Measurements from ENCODE around the gene TTC22. TPM values are rescaled to one million over a fixed set of nuclear protein-coding genes. Genes with fewer than 3 reads are reported as not detected.

TTC22 gene
- total and polyA plus RNA-seq, 2 experiments from 2014 or later: 8.1 to 9.0 TPM

GRCh38 chr1:54849219-54850068, 48.3 kb upstream of the TTC22 start:
- Histone ChIP-seq H3K4me1 (ENCODE audit: insufficient read depth) (no peaks in the 10 kb centered on the region), H3K9me3 (ENCODE audit: low read depth) (no peaks in the 10 kb centered on the region), H3K4me3 (no peak overlapping the region), H3K36me3 (replicated peaks; ENCODE audit: insufficient read depth, low read depth) (no peaks in the 10 kb centered on the region), H3K27ac (no peak overlapping the region), H4K20me1 (ENCODE audit: insufficient read depth, poor library complexity, severe bottlenecking) (no peaks in the 10 kb centered on the region), H2AFZ (no peak overlapping the region), H3K4me2 (no peak overlapping the region), H3K9me2 (replicated peaks; ENCODE audit: insufficient read depth) (no peaks in the 10 kb centered on the region), H3K79me2 (no peaks in the 10 kb centered on the region), H3K27me3 (no peaks in the 10 kb centered on the region)
- no peak for TF ChIP-seq EZH2phosphoT487 (IDR thresholded peaks at IDR 0.05; ENCODE audit: low read depth, severe bottlenecking, unreplicated experiment)
- no peak for TF ChIP-seq CTCF (IDR thresholded peaks at IDR 0.05; ENCODE audit: poor library complexity)
- TF ChIP-seq EZH2 (IDR thresholded peaks at IDR 0.05; ENCODE audit: borderline replicate concordance): no peak
- DNase-seq (ENCODE audit: low spot score): no peak
- 95% methylated on average over 6 of the region's 6 CpGs for WGBS (ENCODE audit: low lambda C conversion rate, missing lambda C conversion rate)

- no peak overlapping the region for H3K4me2 ChIP-seq
- H3K27me3 ChIP-seq: no peaks in the 10 kb centered on the region
- TF ChIP-seq CTCF (IDR thresholded peaks at IDR 0.05; ENCODE audit: poor library complexity) (no peak), EZH2phosphoT487 (IDR thresholded peaks at IDR 0.05; ENCODE audit: low read depth, severe bottlenecking, unreplicated experiment) (no peak), EZH2 (IDR thresholded peaks at IDR 0.05; ENCODE audit: borderline replicate concordance) (no peak)
- no peaks in the 10 kb centered on the region for H4K20me1 ChIP-seq (ENCODE audit: insufficient read depth, poor library complexity, severe bottlenecking)
- WGBS (ENCODE audit: low lambda C conversion rate, missing lambda C conversion rate): 91% methylated on average over 7 of the region's 7 CpGs
- H3K79me2 ChIP-seq: no peaks in the 10 kb centered on the region
- no peaks in the 10 kb centered on the region for H3K9me3 ChIP-seq (ENCODE audit: low read depth)
- no peak overlapping the region for H3K4me3 ChIP-seq
- H3K27ac ChIP-seq: no peak overlapping the region
- H2AFZ ChIP-seq: no peak overlapping the region
- H3K36me3 ChIP-seq (replicated peaks; ENCODE audit: insufficient read depth, low read depth): no peaks in the 10 kb centered on the region
- no peaks in the 10 kb centered on the region for H3K9me2 ChIP-seq (replicated peaks; ENCODE audit: insufficient read depth)
- peak; percentile 2 for DNase-seq (ENCODE audit: low spot score)
- no peaks in the 10 kb centered on the region for H3K4me1 ChIP-seq (ENCODE audit: insufficient read depth)
Measured at GRCh38 chr1:54848134-54848948, 47.2 kb upstream of the TTC22 start.

- H4K20me1 ChIP-seq (ENCODE audit: insufficient read depth, poor library complexity, severe bottlenecking): no peaks in the 10 kb centered on the region
- H3K9me3 ChIP-seq (ENCODE audit: low read depth): no peaks in the 10 kb centered on the region
- H3K27me3 ChIP-seq: no peaks in the 10 kb centered on the region
- 85% methylated on average over 9 of the region's 9 CpGs for WGBS (ENCODE audit: low lambda C conversion rate, missing lambda C conversion rate)
- TF ChIP-seq CTCF (IDR thresholded peaks at IDR 0.05; ENCODE audit: poor library complexity): no peak
- TF ChIP-seq EZH2 (IDR thresholded peaks at IDR 0.05; ENCODE audit: borderline replicate concordance): no peak
- TF ChIP-seq EZH2phosphoT487 (IDR thresholded peaks at IDR 0.05; ENCODE audit: low read depth, severe bottlenecking, unreplicated experiment): no peak
- no peaks in the 10 kb centered on the region for H3K4me1 ChIP-seq (ENCODE audit: insufficient read depth)
- H3K4me3 ChIP-seq: no peak overlapping the region
- H3K36me3 ChIP-seq (replicated peaks; ENCODE audit: insufficient read depth, low read depth): no peaks in the 10 kb centered on the region
- H3K9me2 ChIP-seq (replicated peaks; ENCODE audit: insufficient read depth): no peaks in the 10 kb centered on the region
- DNase-seq (ENCODE audit: low spot score): peak; percentile 5
- H3K4me2 ChIP-seq: no peak overlapping the region
- H2AFZ ChIP-seq: no peak overlapping the region
- no peak overlapping the region for H3K27ac ChIP-seq
- H3K79me2 ChIP-seq: no peaks in the 10 kb centered on the region
Measured at GRCh38 chr1:54846716-54847284, 45.7 kb upstream of the TTC22 start.

Data from hepatocyte (in vitro differentiated cells).